H1 (cell line): ENCODE results near the gene FMOD. TPM values are rescaled to one million over a fixed set of nuclear protein-coding genes. Genes with fewer than 3 reads are reported as not detected.

Experiments used
- CTCF ChIA-PET: fragments of 300-600 bp; sonication (Branson Sonifier 250); formaldehyde crosslinking; loops from one replicate; lab custom pipeline; 2021; ENCODE audit not compliant: partially characterized antibody; lab: Charles Lee
- POLR2A ChIA-PET: fragments of 300-600 bp; sonication (Branson Sonifier 250); formaldehyde crosslinking; loops from one replicate; lab custom pipeline; 2021; ENCODE audit warnings: inconsistent platforms; ENCODE audit not compliant: partially characterized antibody; lab: Charles Lee
- DNase-seq, 2 experiments: peaks; one replicate each; pipeline versions ENCODE4 v3.0.0 to v3.0.0-alpha.2; 2010 to 2022; ENCODE audit warnings: low spot score in 2 of 2, low read depth in 1 of 2, mixed read lengths in 1 of 2
- FAIRE-seq: peaks from 2 replicates; lab custom pipeline; 2011; peaks lifted over from hg19 to GRCh38; lab: Jason Lieb, UNC
- H2AFZ ChIP-seq: 2 replicates; pipeline ENCODE4 v1.8.1; 2012; ENCODE audit warnings: low read length, inconsistent platforms
- H2AK5ac ChIP-seq: 2 replicates; pipeline ENCODE4 v1.6.1; 2013; ENCODE audit warnings: low read depth, low read length
- H2BK120ac ChIP-seq: replicated peaks from 2 replicates; pipeline ENCODE3; 2013; ENCODE audit warnings: low read depth, low read length, inconsistent platforms
- H2BK12ac ChIP-seq: 2 replicates; pipeline ENCODE4 v1.6.1; 2013; ENCODE audit warnings: low read depth, low read length
- H2BK15ac ChIP-seq: 2 replicates; pipeline ENCODE4 v1.6.1; 2013; ENCODE audit warnings: low read length
- H2BK20ac ChIP-seq: 2 replicates; pipeline ENCODE4 v1.6.1; 2013; ENCODE audit warnings: low read length
- H2BK5ac ChIP-seq: 2 replicates; pipeline ENCODE4 v1.6.1; 2013; ENCODE audit warnings: low read depth, low read length
- H3K14ac ChIP-seq: 2 replicates; pipeline ENCODE4 v1.6.1; 2013; ENCODE audit warnings: inconsistent platforms; ENCODE audit not compliant: insufficient read length
- H3K18ac ChIP-seq: 2 replicates; pipeline ENCODE4 v1.6.1; 2013; ENCODE audit warnings: low read length; ENCODE audit errors: extremely low read depth
- H3K23ac ChIP-seq: 2 replicates; pipeline ENCODE4 v1.6.1; 2013; ENCODE audit warnings: inconsistent platforms; ENCODE audit not compliant: insufficient read length
- H3K23me2 ChIP-seq: 2 replicates; pipeline ENCODE4 v1.6.1; 2013; ENCODE audit warnings: low read depth, low read length
- H3K27ac ChIP-seq: 2 replicates; pipeline ENCODE4 v1.6.1; 2011; ENCODE audit warnings: low read depth, low read length, inconsistent platforms
- H3K27me3 ChIP-seq, 4 experiments: replicated peaks in 1 of 4; 1 replicate in 1 of 4; 2 replicates in 3 of 4; pipeline versions ENCODE4 v1.6.1 to v1.8.1; 2011 to 2013; ENCODE audit warnings: low read length in 3 of 4, mild to moderate bottlenecking in 3 of 4, inconsistent platforms in 2 of 4, mixed read lengths in 2 of 4, moderate library complexity in 1 of 4; ENCODE audit not compliant: control insufficient read depth in 3 of 4, insufficient read depth in 3 of 4; ENCODE audit errors: extremely low read depth in 1 of 4
- H3K36me3 ChIP-seq, 4 experiments: 2 replicates each; pipeline versions ENCODE4 v1.6.1 to v1.8.1; 2011 to 2013; ENCODE audit warnings: mild to moderate bottlenecking in 4 of 4, low read length in 3 of 4, moderate library complexity in 2 of 4, control low read depth in 1 of 4, inconsistent platforms in 1 of 4; ENCODE audit not compliant: insufficient read depth in 4 of 4, control insufficient read depth in 2 of 4
- H3K4ac ChIP-seq: replicated peaks from 2 replicates; pipeline ENCODE3; 2013; ENCODE audit warnings: low read length, low read depth, mixed read lengths, inconsistent platforms; ENCODE audit not compliant: insufficient read length
- H3K4me1 ChIP-seq, 4 experiments: replicated peaks in 1 of 4; 1 replicate in 1 of 4; 2 replicates in 3 of 4; pipeline versions ENCODE4 v1.6.1 to v1.8.1; 2011 to 2013; ENCODE audit warnings: low read length in 3 of 4, inconsistent platforms in 2 of 4, mixed read lengths in 1 of 4; ENCODE audit not compliant: insufficient read depth in 4 of 4, control insufficient read depth in 3 of 4
- H3K4me2 ChIP-seq, 2 experiments: 2 replicates each; pipeline versions ENCODE4 v1.6.1 to v1.8.1; 2011 to 2013; ENCODE audit warnings: low read depth in 2 of 2, low read length in 2 of 2, control low read depth in 1 of 2, inconsistent platforms in 1 of 2, mild to moderate bottlenecking in 1 of 2; ENCODE audit not compliant: insufficient read depth in 1 of 2
- H3K4me3 ChIP-seq, 4 experiments: fragments of 200-600, 300-600 bp in 1 of 4; sonication (generic), shearing (Covaris generic), sonication (Bioruptor Twin) in 1 of 4; 2 replicates each; pipeline versions ENCODE4 v1.5.1 to v1.8.1; 2011 to 2016; ENCODE audit warnings: low read length in 4 of 4, low read depth in 3 of 4, control low read depth in 2 of 4, inconsistent platforms in 2 of 4, mild to moderate bottlenecking in 2 of 4, mixed read lengths in 1 of 4, moderate library complexity in 1 of 4; ENCODE audit not compliant: insufficient read depth in 2 of 4; ENCODE audit errors: extremely low read depth in 1 of 4
- H3K56ac ChIP-seq: replicated peaks from 2 replicates; pipeline ENCODE3; 2013; ENCODE audit warnings: low read depth, mild to moderate bottlenecking, mixed read lengths, low read length, inconsistent platforms; ENCODE audit not compliant: insufficient read length
- H3K79me1 ChIP-seq: 2 replicates; pipeline ENCODE4 v1.6.1; 2013; ENCODE audit warnings: low read depth, low read length, control low read depth
- H3K79me2 ChIP-seq, 2 experiments: 2 replicates each; pipeline versions ENCODE4 v1.6.1 to v1.8.1; 2012 to 2013; ENCODE audit warnings: low read length in 2 of 2, mild to moderate bottlenecking in 2 of 2, inconsistent platforms in 1 of 2; ENCODE audit not compliant: insufficient read depth in 2 of 2, control insufficient read depth in 1 of 2
- H3K9ac ChIP-seq, 4 experiments: replicated peaks in 1 of 4; 1 replicate in 1 of 4; 2 replicates in 3 of 4; pipeline versions ENCODE4 v1.6.1 to v1.8.1; 2011 to 2013; ENCODE audit warnings: low read depth in 3 of 4, low read length in 3 of 4, control low read depth in 2 of 4, mild to moderate bottlenecking in 2 of 4, moderate library complexity in 2 of 4, inconsistent platforms in 1 of 4; ENCODE audit errors: extremely low read depth in 1 of 4
- H3K9me3 ChIP-seq, 2 experiments: 2 replicates each; pipeline versions ENCODE4 v1.6.1 to v1.8.1; 2012 to 2013; ENCODE audit warnings: mild to moderate bottlenecking in 2 of 2, moderate library complexity in 2 of 2, control low read depth in 1 of 2, inconsistent platforms in 1 of 2, low read depth in 1 of 2, low read length in 1 of 2, mixed read lengths in 1 of 2; ENCODE audit not compliant: insufficient read depth in 2 of 2
- H4K20me1 ChIP-seq, 2 experiments: replicated peaks in 1 of 2; 2 replicates each; pipeline versions ENCODE3 to v1.8.1; 2011 to 2013; ENCODE audit warnings: inconsistent platforms in 2 of 2, low read length in 2 of 2, mild to moderate bottlenecking in 1 of 2; ENCODE audit not compliant: insufficient read depth in 2 of 2, control insufficient read depth in 1 of 2
- H4K5ac ChIP-seq: 2 replicates; pipeline ENCODE4 v1.6.1; 2013; ENCODE audit warnings: low read length, low read depth, mixed read lengths, inconsistent platforms; ENCODE audit not compliant: insufficient read length
- H4K8ac ChIP-seq: 2 replicates; pipeline ENCODE4 v1.8.0; 2013; ENCODE audit warnings: mild to moderate bottlenecking, moderate library complexity, low read length, inconsistent platforms; ENCODE audit not compliant: insufficient read depth; ENCODE audit errors: extremely low read depth
- H4K91ac ChIP-seq: replicated peaks from 2 replicates; pipeline ENCODE3; 2013; ENCODE audit warnings: low read length, mixed read lengths, inconsistent platforms; ENCODE audit not compliant: insufficient read length
- ATF3 ChIP-seq: IDR thresholded peaks from 2 replicates; pipeline ENCODE4 v1.6.1; 2011; ENCODE audit warnings: low read depth, mild to moderate bottlenecking, low read length; ENCODE audit not compliant: insufficient read depth
- E2F6 ChIP-seq: IDR thresholded peaks from 2 replicates; pipeline ENCODE4 v1.6.1; 2012; ENCODE audit warnings: inconsistent platforms
- EGR1 ChIP-seq: IDR thresholded peaks from 2 replicates; pipeline ENCODE4 v1.6.1; 2011; ENCODE audit warnings: low read depth, low read length, borderline replicate concordance
- FOSL1 ChIP-seq: IDR thresholded peaks from 2 replicates; pipeline ENCODE4 v1.6.1; 2011; ENCODE audit warnings: mild to moderate bottlenecking, low read depth, low read length, moderate library complexity; ENCODE audit not compliant: insufficient read depth
- HDAC6 ChIP-seq: IDR thresholded peaks from one replicate; pipeline ENCODE4 v1.7.1; 2012; ENCODE audit warnings: low read depth, mild to moderate bottlenecking, inconsistent platforms, low read length, moderate library complexity
- NRF1 ChIP-seq: IDR thresholded peaks from 2 replicates; pipeline ENCODE4 v1.6.1; 2011; ENCODE audit warnings: mild to moderate bottlenecking, low read depth, low read length, improper control_type of control experiment
- POLR2A ChIP-seq, 2 experiments: IDR thresholded peaks; 1 replicate in 1 of 2; 2 replicates in 1 of 2; pipeline ENCODE4 v1.6.1; 2011; ENCODE audit warnings: low read depth in 2 of 2, low read length in 2 of 2, mild to moderate bottlenecking in 2 of 2; ENCODE audit errors: control extremely low read depth in 1 of 2
- POLR2AphosphoS5 ChIP-seq: IDR thresholded peaks from 2 replicates; pipeline ENCODE4 v1.6.1; 2011; ENCODE audit warnings: low read depth, low read length
- SP4 ChIP-seq: IDR thresholded peaks from 2 replicates; pipeline ENCODE4 v1.6.1; 2012; ENCODE audit warnings: low read length, inconsistent platforms
- TAF7 ChIP-seq: optimal IDR thresholded peaks from 2 replicates; pipeline ENCODE3; 2011; ENCODE audit warnings: low read depth, mild to moderate bottlenecking, inconsistent platforms, low read length, moderate library complexity, borderline replicate concordance
- TEAD4 ChIP-seq: IDR thresholded peaks from 2 replicates; pipeline ENCODE4 v1.6.1; 2012; ENCODE audit warnings: low read depth, low read length, inconsistent platforms, mixed read lengths
- ZNF274 ChIP-seq: IDR thresholded peaks from 2 replicates; pipeline ENCODE4 v1.7.0; 2012; ENCODE audit warnings: low read length, borderline replicate concordance; ENCODE audit errors: extremely low read depth
- WGBS, 2 experiments: shearing (Covaris generic) in 1 of 2; methylation state at CpG; one replicate each; pipeline versions ENCODE4 v1.1.6 to v1.1.7; 2013 to 2015; ENCODE audit warnings: low lambda C conversion rate in 2 of 2, mixed read lengths in 2 of 2, inconsistent platforms in 1 of 2, low coverage in 1 of 2, missing lambda C conversion rate in 1 of 2; ENCODE audit not compliant: insufficient replicate concordance in 2 of 2, insufficient coverage in 1 of 2, insufficient read length in 1 of 2; ENCODE audit errors: extremely low coverage in 1 of 2, missing lambda C conversion rate in 1 of 2; 5-methylcytosine and 5-hydroxymethylcytosine counted together
- polyA plus RNA-seq, 7 experiments: library from polyadenylated mRNA; depleted of rRNA in 3 of 7; stranded (reverse) in 5 of 7; unstranded in 2 of 7; fragments of >200 nt in 5 of 7; fragments of 200-250 nt in 2 of 7; gene quantifications; 1 replicate in 5 of 7; 2 replicates in 1 of 7; 4 replicates in 1 of 7; pipeline versions ENCODE4 v1.2.1 to v1.2.3, GENCODE V29; 2011 to 2013; ENCODE audit warnings: missing spikeins in 2 of 7, mixed read lengths in 2 of 7
- total RNA-seq: library from RNA; stranded (reverse); fragmentation: NEBNext Ultra II Directional; extraction: Animal tissue kit (Norgen Biotek cat#: 25700); gene quantifications from 2 replicates; pipeline ENCODE4 v1.2.1, GENCODE V29; 2021

The FMOD gene
- total and polyA plus RNA-seq, 2 of the 8 experiments (the other 6 are each of a cell fraction or from before 2014, with no cell fraction given): 0.17 to 0.32 TPM

GRCh38 chr1:203380420-203381150 is 29.7 kb upstream of the FMOD start:
- Histone ChIP-seq H2AFZ (no peak overlapping the region), H2BK5ac (no peak overlapping the region), H3K79me2 (no peaks in the 10 kb centered on the region), H2BK12ac (no peak overlapping the region), H4K8ac (no peak overlapping the region), H3K36me3 (no peaks in the 10 kb centered on the region), H3K4me3 (no peak overlapping the region), H2BK15ac (no peak overlapping the region), H3K56ac (no peak overlapping the region), H3K27ac (no peak overlapping the region), H3K18ac (no peak overlapping the region), H3K4me2 (no peak overlapping the region), H4K20me1 (no peaks in the 10 kb centered on the region), H2BK120ac (no peak overlapping the region), H2AK5ac (no peak overlapping the region), H3K4me1 (no peaks in the 10 kb centered on the region; a peak in 1 of 7 replicates), H3K23me2 (no peaks in the 10 kb centered on the region), H3K4ac (no peak overlapping the region), H3K9me3 (no peaks in the 10 kb centered on the region), H3K27me3 (no peaks in the 10 kb centered on the region), H3K9ac (no peak overlapping the region), H4K5ac (no peak overlapping the region), H4K91ac (no peak overlapping the region), H3K23ac (no peak overlapping the region), H2BK20ac (no peak overlapping the region), H3K79me1 (no peaks in the 10 kb centered on the region), H3K14ac (no peak overlapping the region)
- FAIRE-seq: no peak
- POLR2A ChIA-PET: no interaction called here
- CTCF ChIA-PET: interaction anchor here (0.6 to 2.1 kb wide), 4 partner anchors 43 to 221 kb away, joined by 3 to 6 read pairs (median 3); no protein-coding TSS in a partner anchor
- no peak for DNase-seq
- 90% methylated on average over 4 of the region's 4 CpGs; no CpG with 5 or more reads in 1 of the 2 experiments for WGBS, 2 experiments
- TF ChIP-seq TEAD4 (no peak), E2F6 (no peak), HDAC6 (no peak), FOSL1 (no peak), TAF7 (no peak), POLR2A (IDR thresholded peaks at IDR 0.05; ENCODE audit: control extremely low read depth in 1 of 2, low read depth in 2 of 2, low read length in 2 of 2) (no peak), ZNF274 (no peak), NRF1 (no peak), SP4 (no peak), EGR1 (no peak), POLR2AphosphoS5 (no peak), ATF3 (no peak)
